Measurements from ENCODE around the gene HAUS8. TPM values are rescaled to one million over a fixed set of nuclear protein-coding genes. Genes with fewer than 3 reads are reported as not detected.

Gene HAUS8
- total and polyA plus RNA-seq, 2 of the 4 experiments (the other 2 are of a cell fraction) = 3.4 to 14.2 TPM

- TF ChIP-seq POLR2A (IDR thresholded peaks at IDR 0.05; ENCODE audit: low read depth, low read length) = no peak
- TF ChIP-seq BHLHE40 (IDR thresholded peaks at IDR 0.05; ENCODE audit: low read depth, low read length) = no peak
- no peak for TF ChIP-seq CTCF (conservative IDR thresholded peaks at IDR 0.05; ENCODE audit: low read depth, low read length)
- TF ChIP-seq NFE2L2 (IDR thresholded peaks at IDR 0.05; ENCODE audit: low read depth, low read length) = no peak
- TF ChIP-seq ELK1 (IDR thresholded peaks at IDR 0.05; ENCODE audit: borderline replicate concordance, low read depth, low read length) = no peak
- TF ChIP-seq CHD1 (IDR thresholded peaks at IDR 0.05; ENCODE audit: low read depth, low read length) = no peak
- no peak for TF ChIP-seq CEBPB (IDR thresholded peaks at IDR 0.05; ENCODE audit: low read depth, low read length)
- TF ChIP-seq MAZ (IDR thresholded peaks at IDR 0.05; ENCODE audit: borderline replicate concordance, low read depth, low read length) = no peak
- TF ChIP-seq RFX5 (IDR thresholded peaks at IDR 0.05; ENCODE audit: low read depth, low read length) = no peak
- TF ChIP-seq FOS (IDR thresholded peaks at IDR 0.05; ENCODE audit: low read depth, low read length) = no peak
- TF ChIP-seq MXI1 (IDR thresholded peaks at IDR 0.05; ENCODE audit: borderline replicate concordance, low read depth, low read length) = no peak
- TF ChIP-seq SMC3 (IDR thresholded peaks at IDR 0.05; ENCODE audit: low read depth, low read length) = no peak
- no peak for TF ChIP-seq RCOR1 (IDR thresholded peaks at IDR 0.05; ENCODE audit: insufficient replicate concordance, low read length)
- Histone ChIP-seq H3K4ac (ENCODE audit: low read depth, low read length) (no peak overlapping the region), H4K91ac (ENCODE audit: insufficient read depth, low read depth, low read length) (no peak overlapping the region), H2BK20ac (ENCODE audit: low read depth, low read length) (no peak overlapping the region), H2AK9ac (replicated peaks; ENCODE audit: low read depth, low read length, poor library complexity) (peak overlapping the region; percentile 55), H2BK120ac (ENCODE audit: low read depth, low read length) (no peak overlapping the region), H3K36me3 (ENCODE audit: control insufficient read depth, insufficient read depth, low read length) (peaks cover 28% of the 10 kb centered on the region), H3K9ac (ENCODE audit: low read depth, low read length) (no peak overlapping the region), H2AK5ac (ENCODE audit: low read depth, low read length) (no peak overlapping the region), H4K5ac (ENCODE audit: low read depth, low read length) (no peak overlapping the region), H3K56ac (ENCODE audit: extremely low read depth, insufficient read depth, low read length) (no peak overlapping the region), H3K79me1 (ENCODE audit: low read depth in 1 of 2, low read length in 2 of 2) (peaks cover 14 to 37% of the 10 kb centered on the region in 2 experiments; a peak in 3 of 4 replicates), H3K23ac (ENCODE audit: low read depth, low read length) (no peak overlapping the region), H2BK15ac (ENCODE audit: low read depth, low read length) (no peak overlapping the region), H3K9me3 (ENCODE audit: control insufficient read depth, insufficient read depth, low read length) (peaks cover 17% of the 10 kb centered on the region), H3K9me1 (ENCODE audit: insufficient read depth, low read length) (0 out of 2 replicates have a peak, but pooled peaks cover 5% of the 10 kb centered on the region), H4K8ac (ENCODE audit: low read depth in 2 of 2, low read length in 2 of 2) (no peak overlapping the region), H3K27me3 (ENCODE audit: control insufficient read depth, insufficient read depth, low read length) (no peaks in the 10 kb centered on the region), H4K20me1 (ENCODE audit: insufficient read depth, low read length) (no peaks in the 10 kb centered on the region), H3K4me2 (ENCODE audit: low read depth, low read length) (no peak overlapping the region), H3K27ac (ENCODE audit: insufficient read depth, low read length) (no peak overlapping the region), H3K14ac (replicated peaks; ENCODE audit: low read depth, low read length) (no peak overlapping the region), H3K4me3 (ENCODE audit: insufficient read depth, low read depth, low read length) (no peak overlapping the region), H3K4me1 (ENCODE audit: control insufficient read depth, insufficient read depth, low read length) (no peaks in the 10 kb centered on the region), H2AFZ (replicated peaks; ENCODE audit: low read length, poor library complexity) (no peak overlapping the region), H3K18ac (ENCODE audit: low read depth, low read length) (no peak overlapping the region), H2BK5ac (ENCODE audit: low read depth, low read length, poor library complexity, severe bottlenecking) (no peak overlapping the region)
- BruUV-seq (replicated peaks) = no TSS peak
- ChIA-PET POLR2A (ENCODE audit: unreplicated experiment) (no interaction called here), CTCF (no interaction called here)
- DNase-seq (peak; percentile 46), ATAC-seq (ENCODE audit: low read depth) (no peak)
- dilution Hi-C loops (cut with HindIII; ENCODE audit: low sequenced_read_pairs, unreplicated experiment) = no loop called here
- WGBS, 2 experiments (ENCODE audit: extremely low coverage in 2 of 2, insufficient read length in 1 of 2) = 92% methylated on average over 2 of the region's 8 CpGs; no CpG with 5 or more reads in 1 of the 2 experiments
- in situ Hi-C loops (cut with MboI; ENCODE audit: low sequenced_read_pairs) = no loop called here
- intact Hi-C loops (cut with micrococcal nuclease) = no loop called here
Observed at GRCh38 chr19:17058236-17058635, 17.0 kb downstream of the HAUS8 start.
